ENCODE measurements around the gene XPC. TPM values are rescaled to one million over a fixed set of nuclear protein-coding genes. Genes with fewer than 3 reads are reported as not detected.

The XPC gene
- total RNA-seq, 1 donor = 52.1 TPM

DNA sequence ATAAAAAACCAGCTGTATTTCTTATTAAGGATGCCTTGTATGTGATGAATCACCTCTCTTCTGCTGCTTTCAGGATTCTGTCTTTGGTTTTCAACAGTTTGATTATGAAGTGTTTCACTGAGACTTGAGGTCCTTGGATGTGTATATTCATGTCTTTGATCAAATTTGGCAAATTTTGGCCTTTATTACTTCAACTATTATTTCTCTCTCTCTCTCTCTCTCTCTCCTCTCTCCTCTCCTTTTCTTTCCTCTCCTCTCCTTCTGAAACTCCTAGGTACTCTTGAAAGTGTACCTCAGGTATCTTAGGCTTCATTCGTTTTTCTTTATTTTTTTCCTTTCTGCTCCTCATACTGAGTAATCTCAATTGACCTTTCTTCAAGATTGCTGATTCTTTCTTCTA, 43.5 kb upstream of the XPC start:
- TF ChIP-seq, protein P1, sequence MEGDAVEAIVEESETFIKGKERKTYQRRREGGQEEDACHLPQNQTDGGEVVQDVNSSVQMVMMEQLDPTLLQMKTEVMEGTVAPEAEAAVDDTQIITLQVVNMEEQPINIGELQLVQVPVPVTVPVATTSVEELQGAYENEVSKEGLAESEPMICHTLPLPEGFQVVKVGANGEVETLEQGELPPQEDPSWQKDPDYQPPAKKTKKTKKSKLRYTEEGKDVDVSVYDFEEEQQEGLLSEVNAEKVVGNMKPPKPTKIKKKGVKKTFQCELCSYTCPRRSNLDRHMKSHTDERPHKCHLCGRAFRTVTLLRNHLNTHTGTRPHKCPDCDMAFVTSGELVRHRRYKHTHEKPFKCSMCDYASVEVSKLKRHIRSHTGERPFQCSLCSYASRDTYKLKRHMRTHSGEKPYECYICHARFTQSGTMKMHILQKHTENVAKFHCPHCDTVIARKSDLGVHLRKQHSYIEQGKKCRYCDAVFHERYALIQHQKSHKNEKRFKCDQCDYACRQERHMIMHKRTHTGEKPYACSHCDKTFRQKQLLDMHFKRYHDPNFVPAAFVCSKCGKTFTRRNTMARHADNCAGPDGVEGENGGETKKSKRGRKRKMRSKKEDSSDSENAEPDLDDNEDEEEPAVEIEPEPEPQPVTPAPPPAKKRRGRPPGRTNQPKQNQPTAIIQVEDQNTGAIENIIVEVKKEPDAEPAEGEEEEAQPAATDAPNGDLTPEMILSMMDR (IDR thresholded peaks at IDR 0.05; ENCODE audit: extremely low read depth, low read depth, low read length) = no peak
- H3K36me3 ChIP-seq (ENCODE audit: insufficient read depth, low read length) = no peaks in the 10 kb centered on the region
- peaks cover 2% of the 10 kb centered on the region for H3K9me3 ChIP-seq (ENCODE audit: low read depth, low read length)
- H3K4me1 ChIP-seq (ENCODE audit: insufficient read depth, low read length) = peaks cover 26% of the 10 kb centered on the region
- no peak overlapping the region for H3K4me3 ChIP-seq (ENCODE audit: insufficient read depth, low read length)
- no peak overlapping the region for H3K27ac ChIP-seq (ENCODE audit: low read depth, low read length)
- no peak for DNase-seq (ENCODE audit: insufficient read length, low spot score, missing footprints)
- no peaks in the 10 kb centered on the region for H4K20me1 ChIP-seq (ENCODE audit: insufficient read depth, low read length)
- no peaks in the 10 kb centered on the region for H3K79me2 ChIP-seq (ENCODE audit: insufficient read depth, low read length)
- no peaks in the 10 kb centered on the region for H3K27me3 ChIP-seq (ENCODE audit: insufficient read depth, low read length)
- no peak overlapping the region for H3K4me2 ChIP-seq (ENCODE audit: insufficient read depth, low read length)
- H2AFZ ChIP-seq (ENCODE audit: low read length) = no peak overlapping the region

DNA sequence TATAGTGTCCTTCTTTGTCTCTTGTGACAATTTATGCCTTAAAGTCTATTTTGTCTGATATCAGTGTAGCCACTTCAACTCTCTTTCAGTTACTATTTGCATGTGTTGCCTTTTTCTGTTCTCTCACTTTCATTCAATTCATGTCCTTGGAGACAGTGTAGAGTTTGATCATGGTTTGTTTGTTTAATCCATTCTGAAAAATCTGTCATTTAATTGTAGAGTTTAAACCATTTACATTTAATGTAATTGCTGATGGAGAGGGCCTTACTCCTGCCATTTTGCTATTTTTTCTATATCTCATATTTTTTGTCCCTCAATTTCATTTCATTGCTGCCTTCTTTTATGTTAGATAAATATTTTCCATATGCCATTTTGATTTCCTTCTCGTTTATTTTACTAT, 42.5 kb upstream of the XPC start:
- Histone ChIP-seq H3K27ac (ENCODE audit: low read depth, low read length) (no peak overlapping the region), H2AFZ (ENCODE audit: low read length) (no peak overlapping the region), H3K4me2 (ENCODE audit: insufficient read depth, low read length) (no peak overlapping the region), H3K79me2 (ENCODE audit: insufficient read depth, low read length) (no peaks in the 10 kb centered on the region), H4K20me1 (ENCODE audit: insufficient read depth, low read length) (no peaks in the 10 kb centered on the region), H3K36me3 (ENCODE audit: insufficient read depth, low read length) (no peaks in the 10 kb centered on the region), H3K4me1 (ENCODE audit: insufficient read depth, low read length) (peaks cover 26% of the 10 kb centered on the region), H3K27me3 (ENCODE audit: insufficient read depth, low read length) (no peaks in the 10 kb centered on the region), H3K9me3 (ENCODE audit: low read depth, low read length) (peaks cover 2% of the 10 kb centered on the region), H3K4me3 (ENCODE audit: insufficient read depth, low read length) (no peak overlapping the region)
- TF ChIP-seq, protein P1 (IDR thresholded peaks at IDR 0.05; ENCODE audit: extremely low read depth, low read depth, low read length) = no peak
- DNase-seq (ENCODE audit: insufficient read length, low spot score, missing footprints) = no peak

DNA sequence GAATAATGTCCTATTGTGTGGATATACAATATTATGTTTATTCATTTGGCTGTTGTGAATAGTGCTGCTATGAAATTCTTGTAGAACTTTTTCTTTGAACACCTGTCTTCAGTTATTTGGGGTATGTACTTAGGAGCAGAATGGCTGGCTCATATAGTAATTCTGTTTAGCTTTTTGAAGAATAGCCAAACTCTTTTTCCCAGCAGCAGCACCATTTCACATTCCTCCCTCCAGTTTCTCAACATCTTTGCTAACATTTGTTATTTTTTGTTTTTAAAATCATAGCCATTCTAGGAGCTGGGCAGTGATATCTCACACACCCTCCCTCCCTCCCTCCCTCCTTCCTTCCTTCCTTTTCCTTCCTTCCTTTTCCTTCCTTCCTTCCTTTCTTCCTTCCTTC, 40.0 kb upstream of the XPC start:
- Histone ChIP-seq H3K27ac (ENCODE audit: low read depth, low read length) (no peak overlapping the region), H3K4me3 (ENCODE audit: insufficient read depth, low read length) (no peak overlapping the region), H3K9me3 (ENCODE audit: low read depth, low read length) (peaks cover 2% of the 10 kb centered on the region), H4K20me1 (ENCODE audit: insufficient read depth, low read length) (no peaks in the 10 kb centered on the region), H3K4me1 (ENCODE audit: insufficient read depth, low read length) (peaks cover 11% of the 10 kb centered on the region), H3K4me2 (ENCODE audit: insufficient read depth, low read length) (no peak overlapping the region), H3K36me3 (ENCODE audit: insufficient read depth, low read length) (no peaks in the 10 kb centered on the region), H3K79me2 (ENCODE audit: insufficient read depth, low read length) (no peaks in the 10 kb centered on the region), H3K27me3 (ENCODE audit: insufficient read depth, low read length) (no peaks in the 10 kb centered on the region), H2AFZ (ENCODE audit: low read length) (no peak overlapping the region)
- TF ChIP-seq, protein P1 (IDR thresholded peaks at IDR 0.05; ENCODE audit: extremely low read depth, low read depth, low read length) = no peak
- DNase-seq (ENCODE audit: insufficient read length, low spot score, missing footprints) = no peak

DNA sequence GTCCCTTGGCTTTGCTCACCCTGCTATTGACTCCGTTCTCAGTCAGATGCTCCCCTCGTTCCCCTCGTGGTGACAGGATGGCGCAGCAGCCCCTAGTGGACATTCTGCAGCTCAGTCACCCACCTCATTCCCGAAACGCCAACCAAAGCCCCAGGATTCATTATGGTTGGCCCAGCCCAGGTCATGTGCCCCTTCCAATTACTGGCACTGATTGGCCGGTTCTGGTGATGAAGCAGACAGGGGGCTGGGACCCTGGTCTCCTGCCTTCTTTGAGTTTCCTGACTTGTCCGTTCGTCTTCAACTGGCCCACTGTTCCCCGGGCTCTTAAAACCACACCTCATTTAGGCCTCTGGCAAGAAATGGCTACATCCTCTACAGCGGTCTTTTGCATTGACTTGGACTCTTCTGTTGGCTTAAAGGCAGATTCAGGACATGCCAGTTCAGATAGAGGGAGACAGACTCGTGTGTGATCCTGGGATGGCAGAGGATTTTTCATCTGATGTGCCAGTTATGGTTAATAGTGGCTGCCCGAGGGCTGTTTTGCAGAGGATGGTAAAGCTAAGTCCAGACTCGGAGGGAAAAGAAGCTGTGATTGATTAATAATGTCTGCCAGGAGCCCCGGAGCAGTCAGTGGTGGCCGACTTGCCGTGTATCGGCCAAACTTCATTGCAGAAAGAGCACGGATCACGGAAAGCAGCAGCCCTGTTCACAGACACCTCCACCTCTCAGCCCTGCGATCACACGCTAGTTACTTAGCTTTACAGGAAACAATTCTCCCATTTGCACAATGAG, 38.1 kb upstream of the XPC start:
- TF ChIP-seq, protein P1 (IDR thresholded peaks at IDR 0.05; ENCODE audit: extremely low read depth, low read depth, low read length) = peak; percentile 14
- Histone ChIP-seq H3K36me3 (ENCODE audit: insufficient read depth, low read length) (no peaks in the 10 kb centered on the region), H4K20me1 (ENCODE audit: insufficient read depth, low read length) (no peaks in the 10 kb centered on the region), H3K4me3 (ENCODE audit: insufficient read depth, low read length) (peak overlapping the region; percentile 40), H3K79me2 (ENCODE audit: insufficient read depth, low read length) (no peaks in the 10 kb centered on the region), H3K27ac (ENCODE audit: low read depth, low read length) (no peak overlapping the region), H3K27me3 (ENCODE audit: insufficient read depth, low read length) (no peaks in the 10 kb centered on the region), H3K4me2 (ENCODE audit: insufficient read depth, low read length) (peak overlapping the region; percentile 51), H3K9me3 (ENCODE audit: low read depth, low read length) (no peaks in the 10 kb centered on the region), H3K4me1 (ENCODE audit: insufficient read depth, low read length) (peaks cover 9% of the 10 kb centered on the region), H2AFZ (ENCODE audit: low read length) (peak overlapping the region; percentile 79)
- DNase-seq (ENCODE audit: insufficient read length, low spot score, missing footprints) = no peak

Measured in osteoblast (primary cell).